ENCODE data around the gene C2orf74.
A peak's percentile ranks its signal among the peaks of the same experiment; 100 is the strongest.
"Not testable (repeated sequence)": the region's sequence is repeated elsewhere in the genome, so short reads cannot be mapped to it uniquely, and the experiment has no call there.

The C2orf74 gene

GRCh38 chr2:61144697-61145268 lies 17.2 kb upstream of the C2orf74 start:
- H3K27ac ChIP-seq (ENCODE audit: low read depth, low read length), result peak overlapping the region; percentile 80; the same call in 1 of the 2 replicates
- no peaks in the 10 kb centered on the region for H3K9me3 ChIP-seq (ENCODE audit: insufficient read depth, low read depth, low read length)
- peak overlapping the region; percentile 76 for H3K4me3 ChIP-seq (ENCODE audit: low read length)
- no peaks in the 10 kb centered on the region for H3K4me1 ChIP-seq (ENCODE audit: insufficient read depth, low read length)
- H3K9ac ChIP-seq (ENCODE audit: low read depth, low read length), result peak overlapping the region; percentile 72
- peaks cover 10% of the 10 kb centered on the region for H3K36me3 ChIP-seq (ENCODE audit: insufficient read depth, low read length)
- WGBS, result 10% methylated on average over 29 of the region's 31 CpGs
- no peaks in the 10 kb centered on the region for H3K27me3 ChIP-seq (ENCODE audit: insufficient read depth, low read length)

- Histone ChIP-seq H3K4me1 (ENCODE audit: insufficient read depth, low read length) (no peaks in the 10 kb centered on the region), H3K27me3 (ENCODE audit: insufficient read depth, low read length) (no peaks in the 10 kb centered on the region), H3K9ac (ENCODE audit: low read depth, low read length) (no peak overlapping the region), H3K4me3 (ENCODE audit: low read length) (no peak overlapping the region), H3K27ac (ENCODE audit: low read depth, low read length) (no peak overlapping the region), H3K36me3 (ENCODE audit: insufficient read depth, low read length) (peaks cover 10% of the 10 kb centered on the region), H3K9me3 (ENCODE audit: insufficient read depth, low read depth, low read length) (no peaks in the 10 kb centered on the region)
- WGBS, result no CpG with 5 or more reads among the region's 2 CpGs
These were observed 16.0 kb upstream of the C2orf74 start for GRCh38 chr2:61145990-61146389.

GRCh38 chr2:61148091-61148490 lies 13.9 kb upstream of the C2orf74 start:
- H3K27ac ChIP-seq (ENCODE audit: low read depth, low read length); H3K9ac ChIP-seq (ENCODE audit: low read depth, low read length); H3K27me3 ChIP-seq (ENCODE audit: insufficient read depth, low read length); H3K4me1 ChIP-seq (ENCODE audit: insufficient read depth, low read length); H3K4me3 ChIP-seq (ENCODE audit: low read length); H3K9me3 ChIP-seq (ENCODE audit: insufficient read depth, low read depth, low read length): not testable (repeated sequence)
- H3K36me3 ChIP-seq (ENCODE audit: insufficient read depth, low read length), result peaks cover 19% of the 10 kb centered on the region
- WGBS, result 96% methylated on average over 5 of the region's 5 CpGs

- H3K4me1 ChIP-seq (ENCODE audit: insufficient read depth, low read length), result no peaks in the 10 kb centered on the region
- 95% methylated on average over 6 of the region's 6 CpGs for WGBS
- peaks cover 19% of the 10 kb centered on the region for H3K36me3 ChIP-seq (ENCODE audit: insufficient read depth, low read length)
- H3K27ac ChIP-seq (ENCODE audit: low read depth, low read length), result no peak overlapping the region
- no peaks in the 10 kb centered on the region for H3K9me3 ChIP-seq (ENCODE audit: insufficient read depth, low read depth, low read length)
- no peaks in the 10 kb centered on the region for H3K27me3 ChIP-seq (ENCODE audit: insufficient read depth, low read length)
- no peak overlapping the region for H3K4me3 ChIP-seq (ENCODE audit: low read length)
- H3K9ac ChIP-seq (ENCODE audit: low read depth, low read length), result no peak overlapping the region
These were observed 12.9 kb upstream of the C2orf74 start for GRCh38 chr2:61149074-61149473.

GRCh38 chr2:61151436-61151835 lies 10.6 kb upstream of the C2orf74 start:
- H3K9ac ChIP-seq (ENCODE audit: low read depth, low read length), result no peak overlapping the region
- H3K36me3 ChIP-seq (ENCODE audit: insufficient read depth, low read length), result peaks cover 19% of the 10 kb centered on the region
- 100% methylated on average over 1 of the region's 1 CpG for WGBS
- no peak overlapping the region for H3K4me3 ChIP-seq (ENCODE audit: low read length)
- no peak overlapping the region for H3K27ac ChIP-seq (ENCODE audit: low read depth, low read length)
- H3K9me3 ChIP-seq (ENCODE audit: insufficient read depth, low read depth, low read length), result no peaks in the 10 kb centered on the region
- H3K27me3 ChIP-seq (ENCODE audit: insufficient read depth, low read length), result no peaks in the 10 kb centered on the region
- no peaks in the 10 kb centered on the region for H3K4me1 ChIP-seq (ENCODE audit: insufficient read depth, low read length)

- H3K27ac ChIP-seq (ENCODE audit: low read depth, low read length), result no peak overlapping the region
- H3K9me3 ChIP-seq (ENCODE audit: insufficient read depth, low read depth, low read length), result no peaks in the 10 kb centered on the region
- 76% methylated on average over 5 of the region's 5 CpGs for WGBS
- H3K36me3 ChIP-seq (ENCODE audit: insufficient read depth, low read length), result no peaks in the 10 kb centered on the region
- H3K4me1 ChIP-seq (ENCODE audit: insufficient read depth, low read length), result no peaks in the 10 kb centered on the region
- no peak overlapping the region for H3K9ac ChIP-seq (ENCODE audit: low read depth, low read length)
- H3K27me3 ChIP-seq (ENCODE audit: insufficient read depth, low read length), result no peaks in the 10 kb centered on the region
- H3K4me3 ChIP-seq (ENCODE audit: low read length), result no peak overlapping the region
These were observed 4.5 kb upstream of the C2orf74 start for GRCh38 chr2:61157371-61158003.

GRCh38 chr2:61158356-61158955 lies 3.5 kb upstream of the C2orf74 start:
- 80% methylated on average over 3 of the region's 3 CpGs for WGBS
- no peaks in the 10 kb centered on the region for H3K9me3 ChIP-seq (ENCODE audit: insufficient read depth, low read depth, low read length)
- H3K4me3 ChIP-seq (ENCODE audit: low read length), result no peak overlapping the region
- H3K27ac ChIP-seq (ENCODE audit: low read depth, low read length), result no peak overlapping the region
- peaks cover 7% of the 10 kb centered on the region; the same call in 1 of the 2 replicates for H3K36me3 ChIP-seq (ENCODE audit: insufficient read depth, low read length)
- H3K4me1 ChIP-seq (ENCODE audit: insufficient read depth, low read length), result no peaks in the 10 kb centered on the region
- H3K9ac ChIP-seq (ENCODE audit: low read depth, low read length), result no peak overlapping the region
- H3K27me3 ChIP-seq (ENCODE audit: insufficient read depth, low read length), result no peaks in the 10 kb centered on the region

- no peak overlapping the region for H3K27ac ChIP-seq (ENCODE audit: low read depth, low read length)
These were observed 733 bp downstream of the C2orf74 start for GRCh38 chr2:61162721-61163120.

GRCh38 chr2:61165082-61165481 lies 3.1 kb downstream of the C2orf74 start:
- peaks cover 28% of the 10 kb centered on the region for H3K36me3 ChIP-seq (ENCODE audit: insufficient read depth, low read length)
- 98% methylated on average over 7 of the region's 7 CpGs for WGBS
- H3K4me1 ChIP-seq (ENCODE audit: insufficient read depth, low read length); H3K9me3 ChIP-seq (ENCODE audit: insufficient read depth, low read depth, low read length); H3K27ac ChIP-seq (ENCODE audit: low read depth, low read length); H3K9ac ChIP-seq (ENCODE audit: low read depth, low read length); H3K4me3 ChIP-seq (ENCODE audit: low read length); H3K27me3 ChIP-seq (ENCODE audit: insufficient read depth, low read length): not testable (repeated sequence)

More at GRCh38 chr2:61162721-61163120, 733 bp downstream of the C2orf74 start:
- Histone ChIP-seq H3K4me1 (ENCODE audit: insufficient read depth, low read length) (no peaks in the 10 kb centered on the region), H3K36me3 (ENCODE audit: insufficient read depth, low read length) (peaks cover 28% of the 10 kb centered on the region), H3K9me3 (ENCODE audit: insufficient read depth, low read depth, low read length) (no peaks in the 10 kb centered on the region), H3K9ac (ENCODE audit: low read depth, low read length) (no peak overlapping the region), H3K4me3 (ENCODE audit: low read length) (no peak overlapping the region), H3K27me3 (ENCODE audit: insufficient read depth, low read length) (no peaks in the 10 kb centered on the region)
- WGBS, result 91% methylated on average over 5 of the region's 5 CpGs

GRCh38 chr2:61165946-61166345 lies 4.0 kb downstream of the C2orf74 start:
- H3K27me3 ChIP-seq (ENCODE audit: insufficient read depth, low read length), result no peaks in the 10 kb centered on the region
- WGBS, result 90% methylated on average over 3 of the region's 3 CpGs
- H3K9me3 ChIP-seq (ENCODE audit: insufficient read depth, low read depth, low read length), result no peaks in the 10 kb centered on the region
- H3K4me3 ChIP-seq (ENCODE audit: low read length), result no peak overlapping the region
- H3K4me1 ChIP-seq (ENCODE audit: insufficient read depth, low read length), result no peaks in the 10 kb centered on the region
- no peak overlapping the region for H3K9ac ChIP-seq (ENCODE audit: low read depth, low read length)
- peaks cover 28% of the 10 kb centered on the region for H3K36me3 ChIP-seq (ENCODE audit: insufficient read depth, low read length)
- no peak overlapping the region for H3K27ac ChIP-seq (ENCODE audit: low read depth, low read length)

- no peaks in the 10 kb centered on the region for H3K4me1 ChIP-seq (ENCODE audit: insufficient read depth, low read length)
These were observed 5.6 kb downstream of the C2orf74 start for GRCh38 chr2:61167579-61167978.

More at GRCh38 chr2:61167579-61167978, 5.6 kb downstream of the C2orf74 start:
- Histone ChIP-seq H3K4me3 (ENCODE audit: low read length) (no peak overlapping the region), H3K27me3 (ENCODE audit: insufficient read depth, low read length) (no peaks in the 10 kb centered on the region), H3K9ac (ENCODE audit: low read depth, low read length) (no peak overlapping the region), H3K9me3 (ENCODE audit: insufficient read depth, low read depth, low read length) (no peaks in the 10 kb centered on the region), H3K36me3 (ENCODE audit: insufficient read depth, low read length) (peaks cover 28% of the 10 kb centered on the region), H3K27ac (ENCODE audit: low read depth, low read length) (no peak overlapping the region)
- WGBS, result 95% methylated on average over 10 of the region's 10 CpGs
